AG04450 (cell line): ENCODE measurements around the gene ADARB2. TPM values are rescaled to one million over a fixed set of nuclear protein-coding genes. Genes with fewer than 3 reads are reported as not detected.

ENCODE experiments used
- CTCF ChIA-PET: fragments of 300-600, 350-600 bp; formaldehyde crosslinking; extraction: SDS; loops from one replicate; lab custom pipeline; 2022; ENCODE audit warnings: antibody characterized with exemption, inconsistent platforms; lab: Charles Lee
- POLR2A ChIA-PET: fragments of 350-600 bp; formaldehyde crosslinking; extraction: SDS; loops from one replicate; lab custom pipeline; 2021; ENCODE audit warnings: antibody characterized with exemption, inconsistent platforms; lab: Yijun Ruan, JAX
- DNase-seq: peaks from one replicate; pipeline ENCODE4 v3.0.0-alpha.2; 2011; ENCODE audit warnings: low read depth, low spot score
- H3K27ac ChIP-seq: one replicate; pipeline ENCODE4 v1.5.1; 2012; ENCODE audit warnings: low read depth, low read length, control low read depth
- H3K27me3 ChIP-seq: one replicate; pipeline ENCODE4 v1.6.0; 2012; ENCODE audit warnings: low read length; ENCODE audit not compliant: control insufficient read depth, insufficient read depth
- H3K4me3 ChIP-seq: 2 replicates; pipeline ENCODE4 v1.5.1; 2011; ENCODE audit warnings: mild to moderate bottlenecking, low read depth, low read length, control low read depth
- H3K9me3 ChIP-seq: 2 replicates; pipeline ENCODE4 v1.5.1; 2012; ENCODE audit warnings: low read length; ENCODE audit not compliant: control insufficient read depth, insufficient read depth
- CTCF ChIP-seq: IDR thresholded peaks from 2 replicates; pipeline ENCODE4 v1.5.1; 2011; ENCODE audit warnings: low read depth, low read length, control low read depth, inconsistent platforms
- polyA plus RNA-seq: library from polyadenylated mRNA; depleted of rRNA; stranded (reverse); fragments of >200 nt; gene quantifications from 2 replicates; pipeline ENCODE4 v1.2.3, GENCODE V29; 2011

The ADARB2 gene
- polyA plus RNA-seq, 1 experiment: not detected

- Histone ChIP-seq H3K9me3 (peaks cover 36% of the 10 kb centered on the region), H3K4me3 (no peak overlapping the region), H3K27me3 (no peaks in the 10 kb centered on the region), H3K27ac (no peak overlapping the region)
- TF ChIP-seq CTCF: no peak
- CTCF ChIA-PET: no interaction called here
- POLR2A ChIA-PET: no interaction called here
- no peak for DNase-seq
Measured at GRCh38 chr10:1426786-1427185, 310.5 kb downstream of the ADARB2 start.

GRCh38 chr10:1425879-1426278 is 311.4 kb downstream of the ADARB2 start:
- DNase-seq: no peak
- Histone ChIP-seq H3K27me3 (no peaks in the 10 kb centered on the region), H3K27ac (no peak overlapping the region), H3K9me3 (peaks cover 45% of the 10 kb centered on the region), H3K4me3 (no peak overlapping the region)
- no peak for TF ChIP-seq CTCF
- ChIA-PET POLR2A (no interaction called here), CTCF (no interaction called here)

GRCh38 chr10:1424648-1425047 is 312.7 kb downstream of the ADARB2 start:
- Histone ChIP-seq H3K9me3 (peaks cover 50% of the 10 kb centered on the region), H3K27me3 (no peaks in the 10 kb centered on the region), H3K4me3 (no peak overlapping the region), H3K27ac (no peak overlapping the region)
- no peak for TF ChIP-seq CTCF
- CTCF ChIA-PET: no interaction called here
- no peak for DNase-seq
- POLR2A ChIA-PET: no interaction called here

GRCh38 chr10:1423676-1424253 is 313.6 kb downstream of the ADARB2 start:
- POLR2A ChIA-PET: no interaction called here
- Histone ChIP-seq H3K4me3 (no peak overlapping the region), H3K27ac (no peak overlapping the region), H3K9me3 (peaks cover 48% of the 10 kb centered on the region), H3K27me3 (no peaks in the 10 kb centered on the region)
- CTCF ChIA-PET: no interaction called here
- TF ChIP-seq CTCF: no peak
- no peak for DNase-seq

- no peak for DNase-seq
Measured at GRCh38 chr10:1422275-1422674, 315.1 kb downstream of the ADARB2 start.

More at GRCh38 chr10:1422275-1422674, 315.1 kb downstream of the ADARB2 start:
- no peak for TF ChIP-seq CTCF
- H3K27ac ChIP-seq: no peak overlapping the region
- no peak overlapping the region for H3K4me3 ChIP-seq
- ChIA-PET CTCF (no interaction called here), POLR2A (no interaction called here)
- no peaks in the 10 kb centered on the region for H3K27me3 ChIP-seq
- peaks cover 59% of the 10 kb centered on the region for H3K9me3 ChIP-seq
